ENCODE measurements around the gene SP140L. TPM values are rescaled to one million over a fixed set of nuclear protein-coding genes. Genes with fewer than 3 reads are reported as not detected.

SP140L gene
- total RNA-seq, 4 donors from 2014 or later: 22.1 to 53.6 (median 35.7) TPM

GRCh38 chr2:230419181-230419580 lies 92.2 kb downstream of the SP140L start:
- TF ChIP-seq POLR2A (IDR thresholded peaks at IDR 0.05) (no peak), CTCF (IDR thresholded peaks at IDR 0.05) (no peak)
- no peak for DNase-seq
- Histone ChIP-seq H3K4me3 (peak overlapping the region in 3 of 4 donors; percentile 30 to 56 (median 54)), H3K27ac (peak overlapping the region in 1 of 4 donors; percentile 89), H3K36me3 (no peaks in the 10 kb centered on the region), H3K4me1 (peaks cover 0 to 20% (median 10%) of the 10 kb centered on the region in 4 donors), H3K27me3 (no peaks in the 10 kb centered on the region), H3K9me3 (no peaks in the 10 kb centered on the region)

- peak in 1 of 6 experiments; percentile 14 for TF ChIP-seq CTCF (IDR thresholded peaks at IDR 0.05)
- no peak for TF ChIP-seq POLR2A (IDR thresholded peaks at IDR 0.05)
- H3K9me3 ChIP-seq: no peaks in the 10 kb centered on the region
- DNase-seq: no peak
- no peaks in the 10 kb centered on the region for H3K27me3 ChIP-seq
- no peak overlapping the region for H3K4me3 ChIP-seq
- H3K4me1 ChIP-seq: peaks cover 0 to 21% (median 10%) of the 10 kb centered on the region in 4 donors
- no peak overlapping the region for H3K27ac ChIP-seq
- no peaks in the 10 kb centered on the region for H3K36me3 ChIP-seq
Measured at GRCh38 chr2:230422149-230422548, 95.2 kb downstream of the SP140L start.

GRCh38 chr2:230423851-230424458 lies 97.0 kb downstream of the SP140L start:
- Histone ChIP-seq H3K4me1 (peaks cover 0 to 21% (median 6%) of the 10 kb centered on the region in 4 donors), H3K27me3 (no peaks in the 10 kb centered on the region), H3K4me3 (peak overlapping the region in 1 of 4 donors; percentile 10), H3K36me3 (peaks cover 0 to 12% (median 0%) of the 10 kb centered on the region in 3 donors), H3K9me3 (peaks cover 0 to under 1% (median 0%) of the 10 kb centered on the region in 4 donors), H3K27ac (peak overlapping the region in 2 of 4 donors; percentile 9 to 11)
- no peak for DNase-seq
- TF ChIP-seq POLR2A (IDR thresholded peaks at IDR 0.05): no peak

- Histone ChIP-seq H3K4me1 (peaks cover 0 to 21% (median 6%) of the 10 kb centered on the region in 4 donors), H3K27me3 (no peaks in the 10 kb centered on the region), H3K36me3 (peaks cover 0 to 17% (median 0%) of the 10 kb centered on the region in 3 donors), H3K27ac (no peak overlapping the region), H3K9me3 (peaks cover 0 to 6% (median 0%) of the 10 kb centered on the region in 4 donors), H3K4me3 (no peak overlapping the region)
- TF ChIP-seq POLR2A (IDR thresholded peaks at IDR 0.05) (no peak), CTCF (IDR thresholded peaks at IDR 0.05) (no peak)
- DNase-seq: no peak
Measured at GRCh38 chr2:230425377-230425776, 98.4 kb downstream of the SP140L start.

- Histone ChIP-seq H3K9me3 (peaks cover 0 to 6% (median 0%) of the 10 kb centered on the region in 4 donors), H3K4me3 (no peak overlapping the region), H3K27me3 (no peaks in the 10 kb centered on the region), H3K27ac (no peak overlapping the region), H3K36me3 (peaks cover 0 to 17% (median 0%) of the 10 kb centered on the region in 3 donors), H3K4me1 (peaks cover 0 to 12% (median 5%) of the 10 kb centered on the region in 4 donors)
- TF ChIP-seq CTCF (IDR thresholded peaks at IDR 0.05) (no peak), POLR2A (IDR thresholded peaks at IDR 0.05) (no peak)
- no peak for DNase-seq
Measured at GRCh38 chr2:230429513-230429912, 102.5 kb downstream of the SP140L start.
